ENCODE measurements around the gene THOP1. TPM values are rescaled to one million over a fixed set of nuclear protein-coding genes. Genes with fewer than 3 reads are reported as not detected.

Gene THOP1
- total and polyA plus RNA-seq, 10 donors: 31.0 to 96.2 (median 42.8) TPM

GRCh38 chr19:2758601-2759313 lies 26.5 kb upstream of the THOP1 start:
- H3K36me3 ChIP-seq: peaks cover 0 to 100% (median 85%) of the 10 kb centered on the region in 6 donors
- intact Hi-C loops (cut with DNase I; ENCODE audit: low total_unique reads): no loop called here
- no peak for TF ChIP-seq POLR2AphosphoS5 (IDR thresholded peaks at IDR 0.05)
- no peak for TF ChIP-seq POLR2A (IDR thresholded peaks at IDR 0.05)
- TF ChIP-seq, protein P1, sequence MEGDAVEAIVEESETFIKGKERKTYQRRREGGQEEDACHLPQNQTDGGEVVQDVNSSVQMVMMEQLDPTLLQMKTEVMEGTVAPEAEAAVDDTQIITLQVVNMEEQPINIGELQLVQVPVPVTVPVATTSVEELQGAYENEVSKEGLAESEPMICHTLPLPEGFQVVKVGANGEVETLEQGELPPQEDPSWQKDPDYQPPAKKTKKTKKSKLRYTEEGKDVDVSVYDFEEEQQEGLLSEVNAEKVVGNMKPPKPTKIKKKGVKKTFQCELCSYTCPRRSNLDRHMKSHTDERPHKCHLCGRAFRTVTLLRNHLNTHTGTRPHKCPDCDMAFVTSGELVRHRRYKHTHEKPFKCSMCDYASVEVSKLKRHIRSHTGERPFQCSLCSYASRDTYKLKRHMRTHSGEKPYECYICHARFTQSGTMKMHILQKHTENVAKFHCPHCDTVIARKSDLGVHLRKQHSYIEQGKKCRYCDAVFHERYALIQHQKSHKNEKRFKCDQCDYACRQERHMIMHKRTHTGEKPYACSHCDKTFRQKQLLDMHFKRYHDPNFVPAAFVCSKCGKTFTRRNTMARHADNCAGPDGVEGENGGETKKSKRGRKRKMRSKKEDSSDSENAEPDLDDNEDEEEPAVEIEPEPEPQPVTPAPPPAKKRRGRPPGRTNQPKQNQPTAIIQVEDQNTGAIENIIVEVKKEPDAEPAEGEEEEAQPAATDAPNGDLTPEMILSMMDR (IDR thresholded peaks at IDR 0.05 in 8 of 11, conservative IDR thresholded peaks at IDR 0.05 in 3 of 11): no peak

GRCh38 chr19:2759362-2759761 lies 25.9 kb upstream of the THOP1 start:
- Histone ChIP-seq H3K27me3 (replicated peaks in 1 of 7) (no peaks in the 10 kb centered on the region), H3K4me1 (peaks cover 0 to 16% (median 2%) of the 10 kb centered on the region in 6 donors), H3K4me3 (no peak overlapping the region), H3K9me3 (no peaks in the 10 kb centered on the region), H3K27ac (no peak overlapping the region), H3K36me3 (peaks cover 0 to 100% (median 88%) of the 10 kb centered on the region in 6 donors)
- TF ChIP-seq POLR2A (IDR thresholded peaks at IDR 0.05): no peak
- TF ChIP-seq, protein P1 (IDR thresholded peaks at IDR 0.05 in 8 of 11, conservative IDR thresholded peaks at IDR 0.05 in 3 of 11): no peak
- no peak for TF ChIP-seq POLR2AphosphoS5 (IDR thresholded peaks at IDR 0.05)
- intact Hi-C loops (cut with DNase I; ENCODE audit: low total_unique reads): no loop called here
- no peak for DNase-seq
- WGBS, 5 donors: 82 to 93% (median 86%) methylated on average over 17 of the region's 17 CpGs

More at GRCh38 chr19:2758601-2759313, 26.5 kb upstream of the THOP1 start:
- Histone ChIP-seq H3K27me3 (replicated peaks in 1 of 7) (no peaks in the 10 kb centered on the region), H3K9me3 (no peaks in the 10 kb centered on the region), H3K4me1 (peaks cover 0 to 16% (median 2%) of the 10 kb centered on the region in 6 donors), H3K4me3 (no peak overlapping the region), H3K27ac (no peak overlapping the region)
- DNase-seq: no peak
- WGBS, 5 donors: 87 to 93% (median 92%) methylated on average over 17 of the region's 17 CpGs

GRCh38 chr19:2759965-2760364 lies 25.3 kb upstream of the THOP1 start:
- 90 to 96% (median 91%) methylated on average over 7 of the region's 7 CpGs for WGBS, 5 donors
- Histone ChIP-seq H3K9me3 (no peaks in the 10 kb centered on the region), H3K4me1 (peaks cover 0 to 16% (median 2%) of the 10 kb centered on the region in 6 donors), H3K27ac (no peak overlapping the region), H3K27me3 (replicated peaks in 1 of 7) (no peaks in the 10 kb centered on the region), H3K36me3 (peaks cover 0 to 100% (median 86%) of the 10 kb centered on the region in 6 donors), H3K4me3 (no peak overlapping the region)
- TF ChIP-seq POLR2AphosphoS5 (IDR thresholded peaks at IDR 0.05) (no peak), POLR2A (IDR thresholded peaks at IDR 0.05) (no peak)
- TF ChIP-seq, protein P1 (IDR thresholded peaks at IDR 0.05 in 8 of 11, conservative IDR thresholded peaks at IDR 0.05 in 3 of 11): no peak
- intact Hi-C loops (cut with DNase I; ENCODE audit: low total_unique reads): no loop called here
- DNase-seq: no peak

DNA sequence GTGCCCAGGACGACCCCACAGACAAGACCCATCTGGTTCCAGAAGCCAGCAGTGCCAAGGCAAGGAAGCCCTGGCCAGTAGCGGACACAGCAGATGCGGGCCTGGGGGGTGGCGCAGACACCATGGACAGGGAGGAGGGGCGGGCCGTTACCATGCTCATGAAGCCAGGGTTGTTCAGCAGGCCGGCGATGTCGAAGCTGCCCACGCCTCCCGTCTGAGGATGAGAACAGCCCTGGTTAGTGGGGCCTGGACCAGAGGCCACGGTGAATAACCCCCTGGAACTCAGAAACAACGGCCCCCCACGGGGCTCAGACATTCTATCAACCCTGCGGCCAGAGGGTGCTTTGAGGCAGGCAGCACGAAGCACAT lies 24.0 kb upstream of the THOP1 start:
- Histone ChIP-seq H3K4me1 (peaks cover 0 to 16% (median 2%) of the 10 kb centered on the region in 6 donors), H3K27ac (no peak overlapping the region), H3K27me3 (replicated peaks in 1 of 7) (no peaks in the 10 kb centered on the region), H3K36me3 (peaks cover 0 to 100% (median 87%) of the 10 kb centered on the region in 6 donors), H3K9me3 (no peaks in the 10 kb centered on the region), H3K4me3 (no peak overlapping the region)
- 90 to 98% (median 95%) methylated on average over 9 to 16 of the region's 16 CpGs for WGBS, 5 donors
- no peak for DNase-seq
- intact Hi-C loops (cut with DNase I; ENCODE audit: low total_unique reads): no loop called here
- peak in 1 of 3 donors; percentile 3 for TF ChIP-seq POLR2AphosphoS5 (IDR thresholded peaks at IDR 0.05)
- TF ChIP-seq, protein P1 (IDR thresholded peaks at IDR 0.05 in 8 of 11, conservative IDR thresholded peaks at IDR 0.05 in 3 of 11): no peak
- no peak for TF ChIP-seq POLR2A (IDR thresholded peaks at IDR 0.05)
